Natural killer cell (primary cell): ENCODE measurements around the gene HMCES. TPM values are rescaled to one million over a fixed set of nuclear protein-coding genes. Genes with fewer than 3 reads are reported as not detected.
A peak's percentile ranks its signal among the peaks of the same experiment; 100 is the strongest.

Experiments used
- ATAC-seq, 3 donors: fragments of 150-1000 bp in 2 of 3; fragments of 200-7000 bp in 1 of 3; cut with Tn5 transposase; 1 replicate in 1 of 3; 2 replicates in 2 of 3; pipeline ENCODE4 v1.10.0; 2021; ENCODE audit warnings: mild to moderate bottlenecking in 2 of 3, moderate library complexity in 2 of 3
- DNase-seq, 2 donors: peaks; one replicate each; pipeline versions ENCODE4 v3.0.0 to v3.0.0-alpha.2; 2013 to 2021; ENCODE audit warnings: mixed read lengths in 1 of 2
- H3K27ac ChIP-seq: one replicate; pipeline ENCODE4 v1.5.1; 2013; ENCODE audit warnings: mild to moderate bottlenecking, low read length
- H3K27me3 ChIP-seq: one replicate; pipeline ENCODE4 v1.6.1; 2013; ENCODE audit warnings: low read length; ENCODE audit not compliant: control insufficient read depth, insufficient read depth
- H3K36me3 ChIP-seq: one replicate; pipeline ENCODE4 v1.6.1; 2013; ENCODE audit warnings: low read length; ENCODE audit not compliant: control insufficient read depth, insufficient read depth
- H3K4me1 ChIP-seq: one replicate; pipeline ENCODE4 v1.6.1; 2013; ENCODE audit warnings: low read length; ENCODE audit not compliant: control insufficient read depth, insufficient read depth
- H3K4me3 ChIP-seq: one replicate; pipeline ENCODE4 v1.5.1; 2013; ENCODE audit warnings: low read length
- H3K9me3 ChIP-seq: one replicate; pipeline ENCODE4 v1.6.1; 2013; ENCODE audit warnings: low read length; ENCODE audit not compliant: control insufficient read depth, insufficient read depth
- H3K27ac Mint-ChIP-seq, 2 donors: one replicate each; pipeline ENCODE4 v1.8.0; 2022; ENCODE audit warnings: mild to moderate bottlenecking in 2 of 2, mixed read lengths in 2 of 2, moderate library complexity in 1 of 2
- H3K27me3 Mint-ChIP-seq, 2 donors: one replicate each; pipeline ENCODE4 v1.8.0; 2022; ENCODE audit warnings: low read depth in 2 of 2, mixed read lengths in 2 of 2
- H3K36me3 Mint-ChIP-seq: one replicate; pipeline ENCODE4 v1.8.0; 2022; ENCODE audit warnings: mixed read lengths
- H3K4me1 Mint-ChIP-seq, 2 donors: one replicate each; pipeline ENCODE4 v1.8.0; 2022; ENCODE audit warnings: mixed read lengths in 2 of 2
- H3K4me3 Mint-ChIP-seq: one replicate; pipeline ENCODE4 v1.8.0; 2022; ENCODE audit warnings: mild to moderate bottlenecking, moderate library complexity, mixed read lengths
- H3K9me3 Mint-ChIP-seq, 2 donors: one replicate each; pipeline ENCODE4 v1.8.0; 2022; ENCODE audit warnings: mixed read lengths in 2 of 2
- CTCF ChIP-seq: fragments of 200-600 bp; IDR thresholded peaks from one replicate; pipeline ENCODE4 v1.8.0; 2022; ENCODE audit warnings: antibody characterized with exemption
- WGBS: methylation state at CpG from one replicate; pipeline ENCODE4 v1.1.7; 2013; ENCODE audit warnings: missing lambda C conversion rate; ENCODE audit not compliant: insufficient coverage; 5-methylcytosine and 5-hydroxymethylcytosine counted together
- intact Hi-C: fragments of 100-400 bp; cut with micrococcal nuclease; formaldehyde crosslinking; loops from one replicate; pipeline ENCODE4 v1.14.2; 2022
- total RNA-seq, 4 donors: library from RNA; stranded (reverse); fragments of 120-200 nt in 1 of 4; gene quantifications; one replicate each; pipeline versions ENCODE4 v1.2.3 to v1.2.4, GENCODE V29; 2013 to 2022

Gene HMCES
- total RNA-seq, 3 donors from 2014 or later (not counting 1 experiment from before 2014, with no cell fraction given): 37.3 to 42.8 (median 40.9) TPM

- peak in 1 of 3 donors; percentile 30 for ATAC-seq
- WGBS: 85% methylated on average over 10 of the region's 10 CpGs
- Mint-ChIP-seq H3K4me3 (no peak overlapping the region), H3K9me3 (no peaks in the 10 kb centered on the region), H3K27me3 (peaks cover 15 to 31% of the 10 kb centered on the region in 2 donors), H3K4me1 (no peaks in the 10 kb centered on the region), H3K36me3 (no peaks in the 10 kb centered on the region), H3K27ac (no peak overlapping the region)
- Histone ChIP-seq H3K4me3 (no peak overlapping the region), H3K27ac (no peak overlapping the region), H3K27me3 (peaks cover 17% of the 10 kb centered on the region), H3K4me1 (peaks cover 13% of the 10 kb centered on the region), H3K36me3 (no peaks in the 10 kb centered on the region), H3K9me3 (no peaks in the 10 kb centered on the region)
- TF ChIP-seq CTCF: no peak
- no peak for DNase-seq
- intact Hi-C loops: no loop called here
Measured at GRCh38 chr3:129341331-129342141, 62.9 kb downstream of the HMCES start.

- peak; percentile 25 to 58 for DNase-seq
- no peak overlapping the region for H3K27ac Mint-ChIP-seq
- no peaks in the 10 kb centered on the region for H3K36me3 ChIP-seq
- no peaks in the 10 kb centered on the region for H3K9me3 Mint-ChIP-seq
- H3K9me3 ChIP-seq: no peaks in the 10 kb centered on the region
- TF ChIP-seq CTCF: no peak
- no peaks in the 10 kb centered on the region for H3K4me1 Mint-ChIP-seq
- peaks cover 13% of the 10 kb centered on the region for H3K4me1 ChIP-seq
- H3K4me3 Mint-ChIP-seq: peak overlapping the region; percentile 69
- peaks cover 17% of the 10 kb centered on the region for H3K27me3 ChIP-seq
- 15% methylated on average over 39 of the region's 39 CpGs for WGBS
- intact Hi-C loops: no loop called here
- H3K4me3 ChIP-seq: no peak overlapping the region
- no peak overlapping the region for H3K27ac ChIP-seq
- H3K27me3 Mint-ChIP-seq: peaks cover 15 to 31% of the 10 kb centered on the region in 2 donors
- no peaks in the 10 kb centered on the region for H3K36me3 Mint-ChIP-seq
- peak; percentile 71 to 94 (median 72) for ATAC-seq
Measured at GRCh38 chr3:129343643-129344360, 65.1 kb downstream of the HMCES start.

DNA sequence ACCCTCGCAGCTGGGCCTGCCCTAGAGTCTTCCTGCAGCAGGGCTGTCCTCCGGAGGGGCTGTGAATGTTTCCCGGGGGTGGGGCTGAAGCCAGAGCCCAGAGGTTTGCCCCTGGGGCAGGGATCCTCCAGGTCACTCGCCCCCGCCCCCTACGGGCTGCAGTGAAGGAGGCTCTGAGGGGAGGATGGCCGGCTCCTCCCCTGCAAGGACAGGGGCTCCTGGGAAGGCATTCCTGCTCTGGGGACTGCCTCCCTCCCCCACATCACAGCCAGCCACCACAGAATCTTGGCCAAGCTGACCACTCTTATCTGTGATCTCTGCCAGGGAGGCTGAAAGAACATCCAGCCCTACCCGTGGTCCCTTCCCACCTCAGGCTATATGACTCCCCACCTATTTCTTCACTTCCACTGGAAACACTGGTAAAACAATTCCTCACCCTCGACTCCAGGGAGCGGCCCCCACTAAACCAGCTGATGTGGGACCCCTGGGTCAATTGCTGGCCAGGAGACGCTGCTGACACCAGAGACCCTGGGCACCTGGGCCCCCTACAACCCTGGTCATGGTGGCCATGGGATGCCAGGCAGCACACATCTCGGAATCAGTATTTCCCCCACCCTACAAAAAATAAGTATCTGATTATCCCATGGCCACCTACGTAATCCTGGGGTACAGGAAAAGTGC lies 66.0 kb downstream of the HMCES start:
- Histone ChIP-seq H3K27me3 (peaks cover 17% of the 10 kb centered on the region), H3K27ac (no peak overlapping the region), H3K4me3 (no peak overlapping the region), H3K4me1 (peaks cover 13% of the 10 kb centered on the region), H3K36me3 (no peaks in the 10 kb centered on the region), H3K9me3 (no peaks in the 10 kb centered on the region)
- Mint-ChIP-seq H3K4me3 (peak overlapping the region; percentile 37), H3K36me3 (no peaks in the 10 kb centered on the region), H3K27me3 (peaks cover 15 to 31% of the 10 kb centered on the region in 2 donors), H3K4me1 (no peaks in the 10 kb centered on the region), H3K9me3 (no peaks in the 10 kb centered on the region), H3K27ac (no peak overlapping the region)
- ATAC-seq: no peak
- intact Hi-C loops: no loop called here
- 55% methylated on average over 13 of the region's 13 CpGs for WGBS
- no peak for DNase-seq
- TF ChIP-seq CTCF: no peak
